ENCODE measurements around the gene SREBF1.

Gene SREBF1

DNA sequence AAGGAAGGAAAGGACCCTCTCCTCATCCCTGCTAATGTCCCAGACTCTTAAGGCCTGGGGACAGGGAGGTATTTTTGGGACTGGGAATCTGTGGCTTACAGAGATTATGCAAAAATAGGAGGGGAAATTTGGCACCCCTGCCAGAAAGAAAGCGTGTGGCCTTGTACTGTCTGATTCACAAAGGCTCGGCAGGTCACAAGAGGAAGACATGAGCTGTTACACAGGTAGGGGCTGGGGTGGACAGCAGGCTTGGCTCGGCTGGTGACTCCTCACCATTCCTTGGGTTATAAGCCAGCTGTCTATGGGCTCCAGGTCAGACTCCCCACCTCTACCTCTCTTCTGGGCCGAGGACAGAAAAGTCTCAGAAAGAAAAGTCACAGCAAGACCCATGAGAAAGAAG, 20.7 kb upstream of the SREBF1 start:
- no peak for DNase-seq

DNA sequence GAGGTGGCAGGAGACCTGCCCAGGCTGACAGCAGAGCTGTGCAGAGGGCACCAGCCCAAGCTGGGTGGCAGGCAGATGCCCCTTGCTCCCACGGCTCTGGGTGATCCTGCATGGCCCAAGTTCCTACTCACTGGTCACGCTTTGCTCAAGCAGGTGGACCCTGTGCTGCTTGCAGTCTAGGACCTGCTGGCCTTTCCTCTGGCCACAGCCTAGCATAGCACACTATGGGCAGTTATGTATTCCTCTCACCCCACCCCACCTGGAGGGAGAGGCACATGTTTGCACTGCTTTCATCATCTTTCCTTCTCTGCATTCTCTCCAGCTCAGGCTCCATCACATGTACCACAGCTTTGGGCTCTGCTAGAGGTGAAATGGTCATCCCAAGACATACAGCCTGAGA, 19.6 kb upstream of the SREBF1 start:
- no peak for DNase-seq

DNA sequence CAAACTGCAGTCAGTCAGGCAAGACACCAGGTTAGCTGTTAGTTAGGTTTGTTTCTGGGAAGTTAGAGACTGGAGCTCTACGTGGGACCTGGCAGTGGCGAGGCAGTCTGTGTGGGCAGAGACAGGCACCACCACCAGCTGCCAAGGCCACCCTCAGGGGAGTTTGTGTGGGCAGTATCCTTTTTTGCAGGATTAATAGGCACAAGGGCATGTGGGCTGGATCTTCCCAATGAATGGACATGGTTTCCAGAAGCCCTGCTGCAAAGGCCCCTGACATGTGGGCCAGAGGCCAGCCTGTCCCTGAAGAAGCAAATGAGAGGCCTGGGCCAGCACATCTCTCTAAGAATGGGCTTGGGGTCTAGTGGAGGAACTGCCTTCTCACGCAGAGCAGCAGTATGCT, 19.2 kb upstream of the SREBF1 start:
- no peak for DNase-seq

DNA sequence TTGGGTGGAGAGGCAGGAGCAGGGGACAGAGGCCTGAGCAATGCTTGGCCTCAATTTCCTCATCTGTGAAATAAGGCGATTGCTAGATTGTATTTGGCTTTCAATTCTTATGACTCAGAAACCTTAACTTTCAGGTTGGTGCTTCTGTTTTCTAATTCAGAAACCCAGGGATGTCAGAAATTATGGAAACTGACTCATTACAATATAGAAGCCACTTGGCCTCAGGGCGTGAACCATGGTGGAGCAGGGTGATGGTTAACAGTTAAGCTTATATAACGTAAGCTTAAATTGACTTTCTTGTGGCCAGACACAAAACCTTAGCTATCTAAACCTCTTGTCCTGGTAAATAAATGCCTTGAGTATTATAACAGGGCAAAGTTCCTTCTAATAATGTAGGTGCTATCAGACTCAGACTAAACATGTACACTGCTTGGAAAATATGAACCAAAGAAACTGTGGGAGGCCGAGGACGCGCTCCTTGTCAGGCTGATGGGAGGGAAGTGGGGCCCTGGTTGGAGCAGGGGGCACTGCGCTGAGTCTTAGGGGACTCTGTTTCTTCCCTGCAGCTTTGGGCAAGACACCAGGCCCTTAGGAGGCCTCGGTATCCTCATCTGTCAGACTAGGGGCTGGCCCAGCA, 17.1 kb upstream of the SREBF1 start:
- no peak for DNase-seq

DNA sequence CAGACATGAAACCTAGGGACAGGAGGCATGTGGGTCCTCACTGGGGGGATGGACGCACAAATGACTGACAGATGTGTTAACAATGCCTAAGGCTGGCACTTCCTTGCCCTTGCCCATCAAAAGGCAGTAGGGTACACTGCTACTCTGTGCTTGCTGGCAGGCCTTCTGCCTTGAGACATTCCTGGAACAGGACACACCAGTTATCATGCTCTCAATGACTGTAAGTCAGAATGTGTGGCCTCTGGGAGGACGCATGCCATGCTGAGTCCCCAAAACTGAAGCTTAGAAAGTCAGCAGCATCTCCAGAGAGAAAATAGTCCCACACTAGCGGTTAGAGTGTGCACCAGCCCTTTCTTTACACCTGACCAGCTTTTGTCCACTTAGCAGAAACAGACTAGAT, 16.1 kb upstream of the SREBF1 start:
- no peak for DNase-seq

DNA sequence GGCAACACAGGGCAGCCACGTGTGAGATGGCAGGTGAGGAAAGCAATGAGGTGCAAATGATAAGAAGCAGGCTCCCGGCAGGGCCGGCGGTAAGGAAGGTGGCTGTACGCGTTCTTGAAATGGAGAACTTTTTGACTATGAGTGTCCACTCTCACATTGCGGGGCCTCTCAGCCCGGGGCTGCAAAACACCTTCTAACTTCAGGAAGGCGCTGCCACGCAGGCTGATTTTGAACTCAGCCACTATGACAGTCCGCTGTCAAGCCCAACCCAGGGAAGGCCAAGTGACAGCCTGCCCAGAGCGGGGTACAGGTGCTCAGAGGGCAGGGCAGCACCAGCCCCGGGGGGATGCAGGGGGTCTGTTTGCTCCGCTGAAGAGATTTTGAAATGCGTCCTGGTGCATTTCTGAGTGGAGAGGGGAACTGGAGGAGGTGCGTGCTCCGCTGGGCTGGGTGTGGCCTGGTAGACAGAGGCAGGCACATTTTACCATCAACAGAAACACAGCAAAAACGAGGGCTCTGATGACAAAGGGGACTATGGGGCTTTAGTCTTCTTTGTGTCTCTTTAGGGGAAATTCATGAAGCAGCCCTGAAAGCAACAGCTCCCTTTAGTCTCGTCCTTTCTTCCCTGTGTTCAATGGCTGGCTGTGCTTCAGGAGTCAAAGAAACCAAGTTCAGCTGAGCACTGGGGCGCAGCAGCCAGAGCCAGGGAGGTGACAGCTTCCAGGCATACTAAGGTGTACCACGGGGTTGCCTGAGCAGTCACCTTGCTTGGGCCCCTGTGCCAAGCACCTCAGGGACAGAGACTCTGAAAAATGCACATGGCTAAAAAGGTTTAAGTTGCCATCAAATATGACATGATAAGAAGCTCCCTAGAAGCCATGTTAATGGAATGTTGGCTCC, 14.6 kb upstream of the SREBF1 start:
- DNase-seq, result peak in 2 of 6 experiments; percentile 29 to 35

DNA sequence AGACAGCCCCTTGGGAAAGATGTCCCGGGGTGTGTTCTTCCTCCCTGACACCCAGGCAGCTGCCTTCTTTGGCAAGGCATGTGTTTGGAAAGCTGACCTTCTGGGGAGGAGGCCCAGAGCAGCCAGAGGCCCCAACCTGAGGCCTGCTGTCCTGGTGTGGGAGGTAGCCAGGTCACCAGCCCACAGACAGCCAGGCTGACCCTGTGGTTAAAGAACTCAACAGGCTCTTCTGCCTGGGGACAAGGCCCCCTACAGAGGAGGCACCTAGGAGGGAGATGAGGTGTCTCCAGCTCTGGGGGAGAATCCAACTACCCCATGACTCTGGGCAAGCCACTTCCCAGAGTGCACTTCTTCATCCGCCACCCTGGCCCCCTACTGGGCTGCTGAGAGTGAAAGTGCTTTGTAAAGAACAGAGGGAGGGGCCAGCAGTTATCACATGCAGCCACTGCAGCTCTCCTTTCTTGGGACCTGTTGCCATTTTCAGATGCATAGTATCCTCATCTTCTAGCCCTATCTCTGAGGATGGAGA, 13.1 kb upstream of the SREBF1 start:
- peak; percentile 31 to 62 (median 53) for DNase-seq

DNA sequence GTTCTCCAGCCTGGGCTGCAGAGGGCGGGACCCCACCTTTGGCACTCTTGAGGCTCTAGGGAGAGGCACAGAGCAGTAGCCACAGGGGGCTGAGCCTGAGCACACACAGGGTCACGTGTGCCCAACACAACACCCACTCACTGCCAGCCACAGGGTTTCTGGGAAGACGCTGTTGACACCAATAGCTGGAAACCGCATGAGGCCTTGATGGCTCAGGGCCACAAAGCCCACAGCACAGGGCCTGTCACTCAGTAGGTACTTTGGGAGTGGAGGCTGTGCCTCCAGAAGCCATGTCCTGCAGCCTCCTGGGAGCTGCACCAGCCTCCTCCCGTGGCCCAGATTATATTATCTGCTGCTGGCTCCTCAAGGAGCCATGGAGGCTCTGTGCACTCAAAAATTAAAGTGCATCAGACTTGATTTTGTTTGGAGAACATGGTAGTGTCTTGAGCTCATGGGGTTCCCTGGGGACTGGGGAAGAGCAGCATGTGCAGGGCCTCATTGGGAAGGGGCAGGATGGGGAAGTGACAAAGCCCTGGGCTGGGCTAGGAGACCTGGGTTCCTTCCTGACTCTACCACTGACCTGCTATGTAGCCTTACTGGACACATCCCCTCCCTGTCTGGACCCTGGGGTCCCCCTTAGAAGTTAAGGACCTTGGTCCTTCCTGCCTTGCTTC, 12.5 kb upstream of the SREBF1 start:
- DNase-seq, result peak; percentile 60 to 85 (median 74)

DNA sequence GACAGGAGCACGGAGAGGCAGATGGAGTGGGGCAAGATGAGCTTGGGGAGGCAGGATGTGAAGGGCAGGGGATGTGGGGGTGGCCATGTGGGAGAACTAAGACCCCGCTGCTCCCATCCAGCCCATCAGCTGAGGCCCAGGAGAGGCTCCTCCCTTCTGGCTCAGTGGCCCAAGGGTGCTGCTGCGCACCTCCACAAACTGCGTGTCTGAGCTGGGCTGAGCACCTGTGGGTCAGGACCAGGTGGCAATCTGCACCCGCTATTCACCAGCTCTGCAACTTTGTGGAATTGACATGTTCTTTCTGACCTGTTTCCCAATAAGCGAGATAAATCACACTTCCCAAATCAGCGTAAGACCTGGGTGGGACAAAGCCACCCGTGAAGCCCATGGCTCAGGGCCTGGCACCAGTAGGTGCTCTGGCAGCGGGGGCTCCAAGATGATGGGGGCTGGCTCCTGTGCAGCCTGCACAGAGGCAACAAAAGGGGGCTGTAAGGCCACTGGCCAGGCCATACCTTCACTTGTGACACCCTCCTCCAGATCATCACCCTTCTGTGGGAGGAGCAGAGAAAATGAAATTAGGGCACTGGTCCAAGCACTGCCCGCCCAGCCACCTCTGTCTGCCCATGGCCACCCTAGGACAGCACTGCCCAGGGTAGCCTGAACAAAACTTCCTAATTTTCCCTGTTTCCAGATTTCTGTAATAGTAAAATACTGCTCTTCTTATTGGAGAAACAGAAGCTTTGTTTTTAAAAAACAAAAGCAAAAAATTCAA, 11.7 kb upstream of the SREBF1 start:
- DNase-seq, result no peak

DNA sequence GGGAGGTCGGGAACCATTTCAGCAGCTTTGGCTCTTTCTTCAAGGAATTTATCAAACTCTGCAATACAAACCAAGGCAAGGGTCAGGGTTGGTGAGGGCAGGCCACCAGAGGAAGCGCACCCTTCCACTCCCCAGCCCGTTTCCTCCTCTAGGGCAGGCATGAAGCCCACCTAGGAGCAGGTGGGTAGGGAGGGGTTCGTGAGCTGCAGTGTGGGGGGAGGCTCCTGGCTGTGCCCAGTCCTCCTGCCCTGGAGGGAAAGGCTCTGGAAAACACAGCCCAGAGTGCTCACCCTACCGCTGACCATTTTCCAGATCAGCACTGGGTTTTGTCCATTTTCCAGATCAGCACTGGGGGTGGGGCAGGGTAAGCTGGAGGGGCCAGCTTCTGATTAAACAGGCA, 10.9 kb upstream of the SREBF1 start:
- no peak for DNase-seq

DNA sequence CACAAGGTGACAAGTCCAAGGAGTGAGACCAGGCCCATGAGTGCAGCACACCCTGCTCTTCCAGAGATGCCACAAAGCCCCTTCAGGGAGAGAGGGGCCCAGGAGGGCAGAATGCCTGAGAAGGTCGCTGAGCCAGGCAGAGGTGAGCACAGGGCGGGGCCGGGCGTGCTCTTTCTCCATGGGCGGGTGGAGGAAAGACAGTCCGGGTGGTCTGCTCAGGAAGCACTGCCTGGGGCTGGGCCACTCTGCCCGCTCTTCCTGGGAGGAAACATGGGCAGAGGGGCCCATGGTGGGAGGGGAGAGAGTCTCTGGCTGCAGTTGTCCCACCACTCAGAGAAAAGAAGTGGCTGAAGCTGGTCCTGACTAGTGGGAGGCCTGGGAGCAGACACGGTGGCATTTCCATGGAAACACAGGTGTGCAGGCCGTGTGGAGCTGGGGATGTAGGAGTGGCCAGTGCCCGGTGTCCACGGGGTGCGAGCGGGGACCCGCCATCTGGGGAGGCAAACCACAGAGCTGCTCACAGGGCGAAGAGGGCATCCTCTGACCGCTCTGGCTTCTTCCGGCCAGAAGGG, 10.4 kb upstream of the SREBF1 start:
- DNase-seq, result no peak

DNA sequence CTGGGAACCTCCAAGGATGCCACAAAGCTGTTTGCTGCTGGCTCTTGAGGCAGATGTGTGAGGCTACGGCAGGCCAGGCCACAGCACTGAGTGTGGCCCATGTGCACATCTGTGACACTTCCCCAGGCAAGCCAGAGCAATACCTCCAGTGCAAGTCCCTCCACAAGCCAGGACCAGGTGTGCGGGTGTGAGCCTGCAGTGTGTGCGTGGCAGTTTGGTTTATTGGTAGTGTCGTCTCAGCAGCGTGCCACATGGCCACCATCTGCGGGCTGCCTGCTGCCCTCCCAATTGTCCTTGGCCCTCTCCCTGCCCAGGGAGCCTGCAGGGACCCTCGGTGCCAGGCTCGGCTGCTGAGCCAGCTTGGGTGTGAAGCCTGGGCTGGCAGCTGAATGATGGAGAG, 9.9 kb upstream of the SREBF1 start:
- DNase-seq, result no peak

DNA sequence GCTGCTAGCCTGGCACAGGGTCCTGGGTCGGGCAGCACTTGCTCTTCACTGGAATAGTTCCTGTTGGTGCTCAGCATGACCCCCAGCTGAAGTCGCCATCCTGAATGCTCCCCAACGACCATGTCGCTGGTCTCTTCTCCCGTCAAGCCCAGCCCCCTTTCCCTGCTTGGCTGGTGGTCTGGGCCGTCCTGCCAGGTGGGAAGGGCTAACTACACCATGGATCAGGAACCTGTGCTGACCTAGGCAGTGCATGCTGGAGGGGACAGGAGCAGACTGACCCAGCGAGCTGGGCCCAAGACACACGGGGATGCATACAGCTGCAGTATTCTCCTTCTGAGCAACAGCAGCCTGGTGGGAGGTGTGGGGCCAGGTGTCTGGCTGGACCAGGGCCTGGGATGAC, 9.2 kb upstream of the SREBF1 start:
- DNase-seq, result no peak

DNA sequence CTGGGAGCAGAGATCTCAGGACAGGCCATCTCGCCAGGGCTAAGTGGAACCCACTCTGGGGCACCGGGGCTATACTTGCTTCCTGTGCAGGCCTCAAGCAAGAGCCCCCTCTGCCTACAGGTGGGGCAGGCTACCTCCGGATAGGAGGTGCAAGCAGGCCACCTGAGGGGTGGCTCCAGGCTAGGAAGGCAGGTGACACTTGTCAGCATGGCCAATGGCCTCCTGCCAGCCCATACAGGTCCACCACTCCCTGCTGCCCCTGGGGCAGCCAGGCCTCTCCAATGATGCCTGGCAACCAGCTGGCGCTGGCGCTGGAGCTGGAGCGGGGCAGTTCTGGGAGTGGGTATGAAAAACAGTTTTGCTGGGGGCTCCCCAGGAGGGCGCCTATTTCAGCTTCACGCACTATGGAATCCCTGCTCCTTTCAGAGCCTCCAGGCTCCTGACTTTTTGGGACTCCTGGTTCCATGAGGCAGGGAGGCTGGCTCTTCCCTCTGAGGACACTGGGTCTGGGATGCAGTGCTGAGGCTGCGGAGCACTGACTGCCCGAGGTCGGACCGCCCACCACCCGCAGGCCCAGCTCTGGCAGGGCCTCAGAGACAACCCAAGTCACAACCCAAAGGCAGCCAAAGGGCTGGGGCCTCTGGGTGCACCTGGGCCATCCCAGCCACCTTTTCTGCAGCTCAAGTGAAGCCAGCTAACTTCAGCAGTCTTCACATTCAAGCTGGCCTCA, 8.4 kb upstream of the SREBF1 start:
- DNase-seq, result no peak

DNA sequence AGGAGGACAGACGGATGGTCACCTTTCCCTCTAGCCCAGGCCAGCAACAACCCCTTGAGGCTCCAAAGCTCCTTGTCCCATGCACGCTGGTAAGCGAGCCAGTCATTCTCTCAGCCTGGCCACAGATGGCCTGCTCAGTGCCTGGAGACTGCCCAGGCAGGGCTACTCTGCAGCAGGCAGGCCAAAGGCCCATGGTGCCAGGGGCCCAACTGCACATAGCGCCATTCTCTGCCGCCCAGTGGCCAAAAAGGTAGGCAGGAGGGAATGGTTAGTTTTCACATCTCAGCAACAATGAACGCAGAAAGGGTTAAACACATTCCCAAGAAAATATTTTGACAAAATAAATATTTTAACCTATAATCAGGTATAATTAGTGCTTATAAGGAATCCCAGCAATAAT, 7.7 kb upstream of the SREBF1 start:
- DNase-seq, result no peak

DNA sequence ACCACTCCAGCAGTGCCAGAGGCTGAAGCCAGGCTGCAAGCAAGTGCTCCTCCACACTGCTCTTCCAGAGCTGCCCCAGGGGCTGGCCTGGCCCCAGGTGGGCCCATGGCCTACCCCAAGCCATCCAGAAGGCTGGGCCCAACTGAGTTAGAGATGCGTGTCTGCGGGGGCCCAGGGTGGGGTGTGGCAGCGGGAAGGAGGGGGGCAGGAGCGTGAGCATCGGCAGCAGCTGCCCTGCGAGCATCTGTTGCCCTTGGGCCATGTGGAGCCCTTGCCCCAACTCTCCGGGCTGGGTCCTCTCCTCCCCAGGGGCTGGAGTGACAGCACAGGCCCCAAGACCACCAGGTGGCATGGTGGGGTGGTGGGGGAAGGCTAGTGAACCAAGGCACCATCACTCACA, 7.3 kb upstream of the SREBF1 start:
- no peak for DNase-seq

DNA sequence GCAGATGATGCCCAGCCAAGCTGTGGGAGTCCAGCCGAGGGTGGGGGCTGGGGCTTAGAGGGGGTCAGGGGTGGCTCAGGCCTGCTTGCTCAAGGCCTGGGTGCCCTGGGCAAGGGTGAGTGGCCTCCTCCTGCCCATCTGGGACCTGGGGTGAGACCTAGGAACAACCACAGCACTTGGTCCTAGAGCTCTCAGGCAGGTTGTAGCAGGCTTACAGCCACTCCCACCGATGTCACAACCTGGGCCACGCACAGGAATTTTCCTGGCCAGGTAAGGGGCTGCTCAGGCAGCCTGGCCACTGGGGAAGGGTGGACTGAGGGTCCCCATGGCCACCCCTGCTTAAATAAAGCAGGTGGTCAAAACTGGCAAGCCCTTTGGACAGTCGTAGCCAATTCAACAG, 6.3 kb upstream of the SREBF1 start:
- no peak for DNase-seq

DNA sequence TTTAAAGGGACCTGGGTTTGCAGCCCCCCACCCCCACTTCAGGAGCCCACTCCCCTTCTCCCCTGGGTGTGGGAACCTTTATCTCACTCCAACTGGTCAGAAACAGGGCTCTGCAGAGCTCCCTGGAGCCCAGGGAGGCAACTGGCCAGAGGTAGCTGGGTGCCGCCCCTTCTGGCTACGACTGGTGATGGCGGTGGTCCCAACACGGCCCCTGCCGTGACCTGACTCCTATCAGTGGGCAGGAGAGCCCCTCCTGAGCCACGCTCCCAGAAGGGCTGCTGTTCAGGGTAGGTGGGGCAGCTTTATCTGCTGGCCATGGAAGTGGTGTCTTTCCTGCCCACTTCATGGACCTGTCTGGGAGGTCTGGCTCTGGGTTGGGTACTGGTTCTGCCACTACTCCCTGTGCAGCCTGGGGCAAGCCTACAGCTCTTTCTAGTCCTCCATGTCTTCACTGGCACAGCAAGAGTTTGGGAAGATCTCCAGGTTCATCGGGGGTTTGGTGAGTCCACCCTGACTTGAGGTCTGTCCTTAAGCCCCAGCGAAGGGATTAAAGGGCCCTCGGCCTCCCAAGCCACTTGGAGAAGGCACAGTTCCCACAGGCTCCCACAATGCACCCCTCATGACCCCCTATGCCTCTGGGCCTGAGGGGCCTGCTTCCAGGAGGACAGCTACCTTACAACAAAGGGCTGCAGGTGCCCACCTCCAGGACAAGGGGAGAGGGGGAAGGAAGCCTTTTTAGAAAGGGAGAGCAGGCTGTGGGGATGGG, 5.5 kb upstream of the SREBF1 start:
- no peak for DNase-seq

DNA sequence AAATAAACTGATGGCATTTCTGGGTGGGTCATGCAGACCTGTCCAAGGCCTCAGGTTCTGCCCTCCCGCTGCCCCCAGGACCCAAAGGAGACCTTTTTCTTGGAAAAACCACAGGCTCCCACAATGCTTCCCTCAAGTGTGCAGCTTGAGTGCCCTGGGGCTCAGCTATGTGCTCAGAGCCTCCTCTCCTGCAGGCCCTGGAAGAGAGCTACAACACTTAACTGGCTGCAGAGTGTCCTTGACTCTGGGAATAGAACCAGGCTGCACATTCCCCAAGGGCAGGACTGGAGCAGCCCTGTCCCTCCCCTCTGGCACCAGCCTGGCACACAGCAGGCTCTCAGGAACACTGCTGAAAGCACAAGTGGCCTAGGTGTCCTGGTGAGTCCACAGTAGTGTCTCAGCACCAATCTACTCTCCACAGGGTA, 4.8 kb upstream of the SREBF1 start:
- no peak for DNase-seq

DNA sequence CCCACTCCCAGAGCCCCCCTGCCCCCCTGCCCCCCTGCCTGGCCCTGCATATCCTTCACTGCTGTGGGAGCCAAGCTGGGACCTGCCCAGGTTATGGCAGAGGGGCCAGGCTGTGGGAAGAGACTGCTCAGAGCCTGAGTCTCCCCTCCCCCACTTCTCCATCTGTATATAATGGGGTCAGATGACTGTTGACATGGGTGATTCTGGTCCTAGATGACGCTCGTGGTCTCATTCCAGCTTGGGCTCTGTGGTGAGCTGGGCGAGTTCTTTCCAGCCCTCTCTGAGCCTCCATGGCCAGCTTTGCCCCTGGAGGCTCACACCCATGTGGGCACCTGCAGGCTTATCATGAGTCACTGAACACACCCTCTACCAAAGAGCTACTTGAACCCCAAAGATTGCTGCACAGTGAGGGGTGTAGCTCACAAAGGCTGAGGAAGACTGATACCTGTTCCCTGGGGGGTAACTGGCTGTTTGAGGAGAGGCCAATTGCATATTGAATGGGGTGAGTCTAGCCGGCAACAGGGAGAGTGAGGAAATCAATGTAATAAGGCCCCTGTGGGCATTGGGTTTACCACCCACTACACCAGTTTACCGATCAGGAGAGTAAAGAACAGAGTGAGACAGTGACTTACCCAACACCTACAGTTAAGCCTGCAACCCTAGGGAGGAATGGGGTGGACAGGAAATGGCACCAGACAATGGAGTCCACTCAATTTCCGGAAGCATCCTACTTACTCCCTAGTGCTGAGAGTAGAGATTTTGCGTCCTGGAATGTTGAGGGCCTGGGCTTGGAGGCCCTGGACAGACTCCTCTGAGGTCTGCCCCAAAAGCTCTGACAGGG, 4.2 kb upstream of the SREBF1 start:
- peak in 2 of 6 experiments; percentile 25 to 32 for DNase-seq

All from stimulated activated naive CD4-positive, alpha-beta T cell (primary cell).